Duodenal mucosa (tissue), 2 donors: ENCODE measurements around the gene CALML5.
A peak's percentile ranks its signal among the peaks of the same experiment; 100 is the strongest.

ENCODE experiments used
- H3K27ac ChIP-seq: one replicate; pipeline ENCODE4 v1.7.0; 2013; ENCODE audit warnings: low read depth, low read length
- H3K27me3 ChIP-seq, 2 donors: one replicate each; pipeline ENCODE4 v1.7.0; 2013; ENCODE audit warnings: low read length in 2 of 2, control low read depth in 1 of 2; ENCODE audit not compliant: insufficient read depth in 2 of 2, control insufficient read depth in 1 of 2
- H3K36me3 ChIP-seq, 2 donors: one replicate each; pipeline ENCODE4 v1.7.0; 2013; ENCODE audit warnings: low read length in 2 of 2, control low read depth in 1 of 2; ENCODE audit not compliant: insufficient read depth in 2 of 2, control insufficient read depth in 1 of 2
- H3K4me1 ChIP-seq, 2 donors: one replicate each; pipeline ENCODE4 v1.7.0; 2013; ENCODE audit warnings: low read length in 2 of 2, control low read depth in 1 of 2; ENCODE audit not compliant: insufficient read depth in 2 of 2, control insufficient read depth in 1 of 2
- H3K4me3 ChIP-seq, 2 donors: one replicate each; pipeline ENCODE4 v1.7.0; 2013; ENCODE audit warnings: low read length in 2 of 2, low read depth in 1 of 2
- H3K9ac ChIP-seq, 2 donors: one replicate each; pipeline ENCODE4 v1.7.0; 2013; ENCODE audit warnings: low read length in 2 of 2, low read depth in 1 of 2
- H3K9me3 ChIP-seq, 2 donors: one replicate each; pipeline ENCODE4 v1.7.0; 2013; ENCODE audit warnings: low read length in 2 of 2, control low read depth in 1 of 2; ENCODE audit not compliant: control insufficient read depth in 1 of 2

Gene CALML5

GRCh38 chr10:5508786-5509185 is 9.4 kb upstream of the CALML5 start:
- Histone ChIP-seq H3K4me3 (no peak overlapping the region), H3K36me3 (no peaks in the 10 kb centered on the region), H3K27me3 (no peaks in the 10 kb centered on the region), H3K4me1 (peaks cover 9 to 11% of the 10 kb centered on the region in 2 donors), H3K27ac (no peak overlapping the region), H3K9ac (no peak overlapping the region), H3K9me3 (no peaks in the 10 kb centered on the region)

- Histone ChIP-seq H3K27me3 (no peaks in the 10 kb centered on the region), H3K27ac (no peak overlapping the region), H3K36me3 (no peaks in the 10 kb centered on the region), H3K4me1 (peaks cover 15% of the 10 kb centered on the region in 2 donors), H3K4me3 (no peak overlapping the region), H3K9ac (no peak overlapping the region), H3K9me3 (no peaks in the 10 kb centered on the region)
These were observed 8.8 kb upstream of the CALML5 start for GRCh38 chr10:5508161-5508604.

GRCh38 chr10:5507649-5508131 is 8.3 kb upstream of the CALML5 start:
- Histone ChIP-seq H3K27me3 (no peaks in the 10 kb centered on the region), H3K9ac (no peak overlapping the region), H3K9me3 (no peaks in the 10 kb centered on the region), H3K4me3 (no peak overlapping the region), H3K36me3 (no peaks in the 10 kb centered on the region), H3K27ac (no peak overlapping the region), H3K4me1 (peaks cover 19 to 20% of the 10 kb centered on the region in 2 donors)

GRCh38 chr10:5506751-5507648 is 7.6 kb upstream of the CALML5 start:
- Histone ChIP-seq H3K9me3 (no peaks in the 10 kb centered on the region), H3K4me3 (no peak overlapping the region), H3K4me1 (peaks cover 21 to 25% of the 10 kb centered on the region in 2 donors), H3K27me3 (no peaks in the 10 kb centered on the region), H3K9ac (no peak overlapping the region), H3K27ac (no peak overlapping the region), H3K36me3 (no peaks in the 10 kb centered on the region)

GRCh38 chr10:5506246-5506645 is 6.9 kb upstream of the CALML5 start:
- no peak overlapping the region for H3K9ac ChIP-seq
- H3K4me1 ChIP-seq = peaks cover 21 to 25% of the 10 kb centered on the region in 2 donors
- H3K9me3 ChIP-seq = no peaks in the 10 kb centered on the region
- no peak overlapping the region for H3K27ac ChIP-seq
- no peak overlapping the region for H3K4me3 ChIP-seq
- H3K36me3 ChIP-seq = no peaks in the 10 kb centered on the region
- H3K27me3 ChIP-seq = no peaks in the 10 kb centered on the region

GRCh38 chr10:5504146-5505072 is 5.0 kb upstream of the CALML5 start:
- H3K4me1 ChIP-seq = peaks cover 21 to 37% of the 10 kb centered on the region in 2 donors
- no peak overlapping the region for H3K4me3 ChIP-seq
- H3K9ac ChIP-seq = peak overlapping the region in 1 of 2 donors; percentile 47
- H3K27ac ChIP-seq = no peak overlapping the region
- no peaks in the 10 kb centered on the region for H3K9me3 ChIP-seq
- H3K27me3 ChIP-seq = no peaks in the 10 kb centered on the region
- no peaks in the 10 kb centered on the region for H3K36me3 ChIP-seq

- H3K9ac ChIP-seq = peak overlapping the region in 1 of 2 donors; percentile 47
- no peaks in the 10 kb centered on the region for H3K27me3 ChIP-seq
- peak overlapping the region in 1 of 2 donors; percentile 4 for H3K4me3 ChIP-seq
- no peaks in the 10 kb centered on the region for H3K36me3 ChIP-seq
- peak overlapping the region; percentile 1 for H3K27ac ChIP-seq
- no peaks in the 10 kb centered on the region for H3K9me3 ChIP-seq
- peaks cover 21 to 37% of the 10 kb centered on the region in 2 donors for H3K4me1 ChIP-seq
These were observed 4.1 kb upstream of the CALML5 start for GRCh38 chr10:5503477-5503835.

- Histone ChIP-seq H3K4me3 (peak overlapping the region in 1 of 2 donors; percentile 4), H3K27me3 (no peaks in the 10 kb centered on the region), H3K27ac (no peak overlapping the region), H3K9ac (no peak overlapping the region), H3K4me1 (peaks cover 21 to 37% of the 10 kb centered on the region in 2 donors), H3K36me3 (no peaks in the 10 kb centered on the region), H3K9me3 (no peaks in the 10 kb centered on the region)
These were observed 3.5 kb upstream of the CALML5 start for GRCh38 chr10:5502571-5503476.

- no peak overlapping the region for H3K9ac ChIP-seq
- H3K9me3 ChIP-seq = no peaks in the 10 kb centered on the region
- no peaks in the 10 kb centered on the region for H3K36me3 ChIP-seq
- no peak overlapping the region for H3K27ac ChIP-seq
- no peak overlapping the region for H3K4me3 ChIP-seq
- no peaks in the 10 kb centered on the region for H3K27me3 ChIP-seq
- H3K4me1 ChIP-seq = peaks cover 21 to 37% of the 10 kb centered on the region in 2 donors
These were observed 2.7 kb upstream of the CALML5 start for GRCh38 chr10:5502061-5502521.
